Neural crest cell (in vitro differentiated cells): ENCODE results near the gene C10orf120. TPM values are rescaled to one million over a fixed set of nuclear protein-coding genes. Genes with fewer than 3 reads are reported as not detected.

ENCODE experiments used
- DNase-seq: peaks from one replicate; pipeline ENCODE4 v3.0.0; 2021; ENCODE audit warnings: low read depth, mixed read lengths, low spot score
- H3K27ac Mint-ChIP-seq: one replicate; pipeline ENCODE4 v1.8.0; 2021; ENCODE audit warnings: mild to moderate bottlenecking, mixed read lengths; ENCODE audit not compliant: unreplicated experiment
- H3K27me3 Mint-ChIP-seq: 2 replicates; pipeline ENCODE4 v1.8.0; 2021; ENCODE audit warnings: low read depth, mild to moderate bottlenecking, mixed read lengths
- H3K36me3 Mint-ChIP-seq: 2 replicates; pipeline ENCODE4 v1.8.0; 2021; ENCODE audit warnings: low read depth, mild to moderate bottlenecking, mixed read lengths
- H3K4me1 Mint-ChIP-seq: 2 replicates; pipeline ENCODE4 v1.8.0; 2021; ENCODE audit warnings: mixed read lengths
- H3K4me3 Mint-ChIP-seq: one replicate; pipeline ENCODE4 v1.8.0; 2021; ENCODE audit warnings: mild to moderate bottlenecking, mixed read lengths
- H3K9me3 Mint-ChIP-seq: 2 replicates; pipeline ENCODE4 v1.8.0; 2021; ENCODE audit warnings: mixed read lengths
- total RNA-seq: library from RNA; stranded (reverse); gene quantifications from 2 replicates; pipeline ENCODE4 v1.2.1, GENCODE V29; 2021
- TF ChIP-seq, protein P1 (sequence below): fragments of 200-600 bp; sonication (generic); conservative IDR thresholded peaks from 2 replicates; pipeline ENCODE4 v1.5.0; 2021; ENCODE audit warnings: antibody characterized with exemption, mild to moderate bottlenecking

C10orf120 gene
- total RNA-seq, 1 donor from 2014 or later = not detected

DNA sequence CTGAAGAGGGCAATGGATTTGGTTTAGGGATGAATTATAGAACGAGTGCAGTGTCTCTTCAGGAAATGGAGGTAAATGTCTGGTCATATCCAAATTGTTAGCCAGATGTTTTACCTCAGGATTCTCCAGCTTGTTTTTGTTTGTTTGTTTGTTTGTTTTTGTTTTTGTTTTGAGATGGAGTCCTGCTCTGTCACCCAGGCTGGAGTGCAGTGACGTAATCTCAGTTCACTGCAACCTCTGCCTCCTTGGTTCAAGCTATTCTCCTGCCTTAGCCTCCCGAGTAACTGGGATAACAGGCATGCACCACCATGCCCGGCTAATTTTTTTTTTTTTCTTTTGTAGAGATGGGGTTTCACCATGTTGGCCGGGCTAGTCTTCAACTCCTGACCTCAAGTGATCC lies 6.9 kb downstream of the C10orf120 start:
- DNase-seq = no peak
- Mint-ChIP-seq H3K4me1 (peaks cover 7% of the 10 kb centered on the region), H3K27me3 (peaks cover 60% of the 10 kb centered on the region), H3K9me3 (no peaks in the 10 kb centered on the region), H3K4me3 (no peak overlapping the region), H3K36me3 (no peaks in the 10 kb centered on the region), H3K27ac (no peak overlapping the region)
- TF ChIP-seq, protein P1, sequence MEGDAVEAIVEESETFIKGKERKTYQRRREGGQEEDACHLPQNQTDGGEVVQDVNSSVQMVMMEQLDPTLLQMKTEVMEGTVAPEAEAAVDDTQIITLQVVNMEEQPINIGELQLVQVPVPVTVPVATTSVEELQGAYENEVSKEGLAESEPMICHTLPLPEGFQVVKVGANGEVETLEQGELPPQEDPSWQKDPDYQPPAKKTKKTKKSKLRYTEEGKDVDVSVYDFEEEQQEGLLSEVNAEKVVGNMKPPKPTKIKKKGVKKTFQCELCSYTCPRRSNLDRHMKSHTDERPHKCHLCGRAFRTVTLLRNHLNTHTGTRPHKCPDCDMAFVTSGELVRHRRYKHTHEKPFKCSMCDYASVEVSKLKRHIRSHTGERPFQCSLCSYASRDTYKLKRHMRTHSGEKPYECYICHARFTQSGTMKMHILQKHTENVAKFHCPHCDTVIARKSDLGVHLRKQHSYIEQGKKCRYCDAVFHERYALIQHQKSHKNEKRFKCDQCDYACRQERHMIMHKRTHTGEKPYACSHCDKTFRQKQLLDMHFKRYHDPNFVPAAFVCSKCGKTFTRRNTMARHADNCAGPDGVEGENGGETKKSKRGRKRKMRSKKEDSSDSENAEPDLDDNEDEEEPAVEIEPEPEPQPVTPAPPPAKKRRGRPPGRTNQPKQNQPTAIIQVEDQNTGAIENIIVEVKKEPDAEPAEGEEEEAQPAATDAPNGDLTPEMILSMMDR = no peak

DNA sequence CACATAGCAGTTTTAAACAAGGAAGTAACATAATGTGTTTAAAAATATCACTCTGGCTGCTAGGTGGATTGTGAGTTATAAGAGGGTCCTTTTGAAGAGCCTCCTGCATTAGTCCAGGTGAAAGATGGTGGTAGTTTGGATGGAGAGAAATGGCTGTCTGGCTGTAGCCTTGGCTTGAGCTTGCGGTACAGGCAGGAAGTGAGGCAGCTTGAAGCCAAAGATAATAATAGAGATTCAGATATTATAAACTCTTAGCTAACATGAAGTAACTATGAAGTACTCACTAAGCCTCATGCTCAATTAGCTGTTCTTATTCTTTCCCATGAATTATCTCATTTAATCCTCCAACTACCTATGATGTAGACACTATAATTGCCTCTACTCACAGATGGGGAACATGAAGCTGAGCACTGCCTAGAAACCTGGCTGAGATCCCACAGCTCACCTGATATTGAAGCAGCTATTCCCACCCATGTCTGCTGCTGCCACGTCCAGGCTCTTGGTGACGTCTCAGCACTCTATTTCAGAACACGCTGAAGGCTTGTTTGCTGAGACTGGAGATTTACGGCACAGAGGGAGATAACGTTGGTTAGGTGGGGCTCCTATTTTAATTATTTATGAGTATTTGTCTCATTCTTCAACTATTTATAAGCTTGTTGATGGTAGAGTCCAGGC lies 10.4 kb downstream of the C10orf120 start:
- Mint-ChIP-seq H3K27me3 (peaks cover 70% of the 10 kb centered on the region), H3K4me1 (no peaks in the 10 kb centered on the region), H3K27ac (no peak overlapping the region), H3K4me3 (no peak overlapping the region), H3K36me3 (peaks cover 2% of the 10 kb centered on the region), H3K9me3 (peaks cover 5% of the 10 kb centered on the region)
- TF ChIP-seq, protein P1 = no peak
- DNase-seq = no peak

DNA sequence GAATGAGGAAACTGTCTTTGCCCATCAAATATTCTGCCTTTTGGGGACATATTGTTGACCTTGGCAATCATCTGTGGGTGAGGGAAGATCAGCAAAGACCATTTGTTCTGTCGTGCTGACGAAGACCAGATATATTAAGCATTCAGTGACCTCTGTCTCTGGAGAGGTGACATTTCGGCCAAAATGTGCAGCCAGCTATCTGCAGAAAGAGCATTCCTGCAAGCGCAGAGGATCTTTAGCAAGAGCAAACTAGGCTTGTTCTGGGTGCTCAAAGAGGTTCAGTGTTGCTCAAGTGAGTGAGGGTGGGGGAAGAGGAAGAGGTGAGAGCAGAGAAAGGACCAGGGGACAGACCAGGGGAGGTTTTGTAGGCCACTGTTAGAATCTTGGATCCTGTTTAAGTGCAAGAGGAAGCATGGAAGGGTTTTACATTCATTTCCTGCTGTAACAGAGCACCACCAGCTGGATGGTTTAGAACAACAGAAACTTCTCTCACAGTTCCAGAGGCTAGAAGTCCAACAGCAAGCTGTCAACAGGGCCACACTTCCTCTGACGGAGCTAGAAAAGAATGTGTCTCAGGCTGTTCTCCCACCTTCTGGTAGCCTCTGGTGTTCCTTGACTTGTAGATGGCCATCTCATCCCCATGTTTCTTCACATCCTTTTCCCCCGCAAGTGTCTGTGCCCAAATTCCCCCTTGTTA lies 11.2 kb downstream of the C10orf120 start:
- peaks cover 76% of the 10 kb centered on the region for H3K27me3 Mint-ChIP-seq

GRCh38 chr10:122682522-122682921 lies 17.1 kb downstream of the C10orf120 start:
- no peak overlapping the region for H3K27ac Mint-ChIP-seq
- TF ChIP-seq, protein P1 = no peak
- DNase-seq = no peak
- no peak overlapping the region for H3K4me3 Mint-ChIP-seq
- peaks cover 5% of the 10 kb centered on the region for H3K9me3 Mint-ChIP-seq
- H3K4me1 Mint-ChIP-seq = no peaks in the 10 kb centered on the region
- H3K36me3 Mint-ChIP-seq = peaks cover 2% of the 10 kb centered on the region
- peaks cover 49% of the 10 kb centered on the region for H3K27me3 Mint-ChIP-seq

More for the DNA sequence above, 11.2 kb downstream of the C10orf120 start:
- Mint-ChIP-seq H3K9me3 (peaks cover 5% of the 10 kb centered on the region), H3K36me3 (peaks cover 2% of the 10 kb centered on the region), H3K4me3 (no peak overlapping the region), H3K27ac (no peak overlapping the region), H3K4me1 (no peaks in the 10 kb centered on the region)
- TF ChIP-seq, protein P1 = no peak
- DNase-seq = no peak

GRCh38 chr10:122678266-122678665 lies 21.4 kb downstream of the C10orf120 start:
- TF ChIP-seq, protein P1 = no peak
- no peak for DNase-seq
- Mint-ChIP-seq H3K36me3 (no peaks in the 10 kb centered on the region), H3K4me1 (no peaks in the 10 kb centered on the region), H3K4me3 (no peak overlapping the region), H3K27me3 (peaks cover 42% of the 10 kb centered on the region), H3K9me3 (no peaks in the 10 kb centered on the region), H3K27ac (no peak overlapping the region)
